Upper lobe of left lung (tissue), 4 donors: ENCODE measurements around the gene PLCB2.

Experiments
- EP300 ChIP-seq, 4 donors: sonication (generic); formaldehyde crosslinking; IDR thresholded peaks; one replicate each; pipeline ENCODE4 v1.5.1; 2017; ENCODE audit warnings: antibody characterized with exemption in 4 of 4, control low read depth in 2 of 4
- POLR2AphosphoS5 ChIP-seq, 2 donors: sonication (generic); formaldehyde crosslinking; IDR thresholded peaks; one replicate each; pipeline ENCODE4 v1.5.1; 2017; ENCODE audit warnings: antibody characterized with exemption in 2 of 2
- TF ChIP-seq, protein P1 (sequence below), 6 experiments: fragments of 450-650 bp in 4 of 6; fragments of 200-600 bp in 2 of 6; sonication (generic) in 2 of 6; IDR thresholded peaks; one replicate each; pipeline ENCODE4 v1.5.1; 2016 to 2019; ENCODE audit warnings: antibody characterized with exemption in 6 of 6

DNA sequence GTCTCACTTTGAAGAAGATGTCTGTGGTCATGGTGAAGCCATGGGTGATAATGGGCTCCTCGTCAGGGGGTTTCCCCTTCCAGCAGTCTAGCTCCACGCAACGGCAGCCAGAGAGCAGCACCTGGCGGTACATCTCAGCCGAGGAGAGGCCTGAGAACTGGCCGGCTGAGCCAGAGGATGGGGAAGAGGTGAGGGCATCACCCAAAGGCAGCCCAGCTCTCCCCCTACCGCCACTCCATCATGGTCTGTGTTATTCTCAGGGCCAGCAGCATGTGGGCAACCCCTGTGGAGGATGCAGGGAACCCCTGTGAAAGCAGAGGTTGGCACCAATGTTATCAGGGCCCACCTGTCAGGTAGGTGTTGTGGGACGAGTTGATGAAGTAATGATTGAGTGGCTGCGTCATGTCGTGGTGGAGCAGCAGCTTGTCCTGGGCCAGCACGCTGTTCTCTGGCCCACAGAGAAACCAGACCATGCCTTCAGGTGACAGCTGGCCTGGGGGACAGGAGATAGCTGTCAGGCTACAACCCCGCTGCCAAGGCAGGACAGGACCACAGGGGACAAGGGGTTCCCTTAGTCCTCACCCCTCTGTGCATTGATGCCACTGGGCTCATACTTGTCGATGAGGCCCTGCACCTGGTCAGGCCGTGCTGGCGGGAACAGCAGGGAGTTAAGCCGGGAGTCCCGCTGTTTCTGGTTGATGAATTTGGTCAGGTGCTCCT is 9.4 kb downstream of the PLCB2 start:
- TF ChIP-seq EP300 (IDR thresholded peaks at IDR 0.05) (no peak), POLR2AphosphoS5 (IDR thresholded peaks at IDR 0.05) (no peak)
- TF ChIP-seq, protein P1, sequence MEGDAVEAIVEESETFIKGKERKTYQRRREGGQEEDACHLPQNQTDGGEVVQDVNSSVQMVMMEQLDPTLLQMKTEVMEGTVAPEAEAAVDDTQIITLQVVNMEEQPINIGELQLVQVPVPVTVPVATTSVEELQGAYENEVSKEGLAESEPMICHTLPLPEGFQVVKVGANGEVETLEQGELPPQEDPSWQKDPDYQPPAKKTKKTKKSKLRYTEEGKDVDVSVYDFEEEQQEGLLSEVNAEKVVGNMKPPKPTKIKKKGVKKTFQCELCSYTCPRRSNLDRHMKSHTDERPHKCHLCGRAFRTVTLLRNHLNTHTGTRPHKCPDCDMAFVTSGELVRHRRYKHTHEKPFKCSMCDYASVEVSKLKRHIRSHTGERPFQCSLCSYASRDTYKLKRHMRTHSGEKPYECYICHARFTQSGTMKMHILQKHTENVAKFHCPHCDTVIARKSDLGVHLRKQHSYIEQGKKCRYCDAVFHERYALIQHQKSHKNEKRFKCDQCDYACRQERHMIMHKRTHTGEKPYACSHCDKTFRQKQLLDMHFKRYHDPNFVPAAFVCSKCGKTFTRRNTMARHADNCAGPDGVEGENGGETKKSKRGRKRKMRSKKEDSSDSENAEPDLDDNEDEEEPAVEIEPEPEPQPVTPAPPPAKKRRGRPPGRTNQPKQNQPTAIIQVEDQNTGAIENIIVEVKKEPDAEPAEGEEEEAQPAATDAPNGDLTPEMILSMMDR (IDR thresholded peaks at IDR 0.05), result no peak
